SU-DHL-6 (cell line): ENCODE results near the gene ABCA3.

ENCODE experiments used
- CTCF ChIP-seq: fragments of 200-600 bp; sonication (generic); IDR thresholded peaks from one replicate; pipeline ENCODE4 v1.5.1; 2017; ENCODE audit warnings: antibody characterized with exemption, mild to moderate bottlenecking, low read length, moderate library complexity; ENCODE audit not compliant: insufficient read depth, poor library complexity, severe bottlenecking
- EZH2phosphoT487 ChIP-seq: fragments of 200-600 bp; sonication (generic), shearing (Covaris generic); conservative IDR thresholded peaks from 2 replicates; pipeline ENCODE4 v1.6.1; 2018; ENCODE audit warnings: mild to moderate bottlenecking, antibody characterized with exemption, low read length, moderate library complexity, mixed read lengths

- no peak for TF ChIP-seq CTCF
- no peak for TF ChIP-seq EZH2phosphoT487
These were observed 101.5 kb downstream of the ABCA3 start for GRCh38 chr16:2238838-2239675.
